Esophagus squamous epithelium (tissue), 4 donors: ENCODE results near the gene MARCHF10.
A peak's percentile ranks its signal among the peaks of the same experiment; 100 is the strongest.

ENCODE experiments used
- CTCF ChIP-seq, 6 experiments: fragments of 450-650 bp in 4 of 6; fragments of 200-600 bp in 2 of 6; sonication (generic) in 2 of 6; IDR thresholded peaks; one replicate each; pipeline ENCODE4 v1.5.1; 2016 to 2019; ENCODE audit warnings: antibody characterized with exemption in 6 of 6, mild to moderate bottlenecking in 4 of 6, moderate library complexity in 4 of 6
- POLR2A ChIP-seq, 4 donors: fragments of 450-650 bp; IDR thresholded peaks; one replicate each; pipeline ENCODE4 v1.6.1; 2017; ENCODE audit warnings: antibody characterized with exemption in 4 of 4, mild to moderate bottlenecking in 4 of 4, moderate library complexity in 3 of 4

- TF ChIP-seq CTCF (IDR thresholded peaks at IDR 0.05) = peak in 1 of 6 experiments; percentile 17
- no peak for TF ChIP-seq POLR2A (IDR thresholded peaks at IDR 0.05)
Measured at GRCh38 chr17:62671553-62671952, 136.6 kb downstream of the MARCHF10 start.
